NCI-H526 treated with DMSO at 0.1 percent for 48 hours (cell line): ENCODE data around the gene SNAPC2.
A peak's percentile ranks its signal among the peaks of the same experiment; 100 is the strongest.
"Not testable (repeated sequence)": the region's sequence is repeated elsewhere in the genome, so short reads cannot be mapped to it uniquely, and the experiment has no call there.

Experiments
- DNase-seq: peaks from one replicate; lab custom pipeline; 2025; lab: John Stamatoyannopoulos, UW

Gene SNAPC2

DNA sequence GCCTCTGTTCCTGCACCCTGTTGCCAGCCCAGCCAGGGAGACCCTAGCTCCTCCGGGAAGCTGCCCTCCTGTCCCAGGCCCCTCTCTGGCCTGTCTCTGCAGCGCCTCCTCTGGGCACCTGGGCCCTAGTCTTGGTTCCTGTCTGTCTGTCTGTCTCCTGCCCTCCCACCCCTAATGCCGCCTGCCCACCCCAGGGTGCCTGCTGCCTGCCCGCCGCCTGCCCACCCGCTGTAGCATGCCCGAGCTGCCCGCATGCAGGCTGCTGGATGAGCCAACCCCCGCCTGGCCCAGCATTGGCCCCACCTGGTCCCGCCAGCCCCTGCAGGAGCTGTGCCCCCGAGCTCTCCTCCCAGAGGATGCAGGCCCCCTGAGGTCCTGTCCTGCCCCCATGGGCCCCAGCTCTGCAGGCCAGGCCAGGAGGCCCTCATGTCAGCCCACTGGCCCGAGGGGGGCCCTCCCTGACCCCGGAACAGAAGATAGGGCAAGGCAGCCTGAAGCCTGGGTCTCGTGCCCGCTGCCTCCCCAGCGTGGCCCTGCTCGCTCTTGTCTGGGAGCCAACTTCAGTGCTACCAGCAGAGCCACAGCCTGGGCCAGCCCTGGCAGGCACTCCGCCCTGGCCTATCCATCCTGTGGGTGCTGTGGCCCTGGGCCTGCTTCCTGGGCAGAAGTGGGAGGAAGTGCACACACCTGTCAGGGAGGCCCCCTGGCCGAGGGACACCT lies 11.2 kb upstream of the SNAPC2 start:
- DNase-seq, result no peak

DNA sequence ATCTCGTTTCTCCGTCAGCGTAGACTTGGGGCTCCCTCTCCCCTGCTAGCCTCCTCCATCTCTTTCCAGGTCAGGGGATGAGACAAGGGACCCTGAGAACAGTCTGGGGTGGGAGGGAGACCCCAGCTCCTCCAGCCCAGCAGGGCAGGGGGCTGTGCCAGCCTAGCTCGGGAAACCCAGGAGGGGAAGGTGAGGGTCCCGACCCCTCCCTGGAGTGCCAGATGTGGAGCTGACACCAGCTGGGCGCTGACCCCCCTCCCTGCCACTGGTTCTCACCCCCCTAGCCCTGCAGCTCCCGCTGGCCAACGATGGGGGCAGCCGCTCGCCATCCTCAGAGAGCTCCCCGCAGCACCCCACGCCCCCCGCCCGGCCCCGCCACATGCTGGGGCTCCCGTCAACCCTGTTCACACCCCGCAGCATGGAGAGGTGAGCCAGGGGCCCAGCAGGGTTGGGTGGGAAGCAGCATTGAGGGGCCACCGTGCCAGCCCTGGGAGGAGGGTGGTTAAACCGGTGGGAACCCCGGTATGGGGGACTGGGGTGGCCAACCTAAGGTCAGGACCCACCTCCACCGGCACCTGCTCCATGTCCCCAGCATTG lies 10.6 kb upstream of the SNAPC2 start:
- DNase-seq, result no peak

DNA sequence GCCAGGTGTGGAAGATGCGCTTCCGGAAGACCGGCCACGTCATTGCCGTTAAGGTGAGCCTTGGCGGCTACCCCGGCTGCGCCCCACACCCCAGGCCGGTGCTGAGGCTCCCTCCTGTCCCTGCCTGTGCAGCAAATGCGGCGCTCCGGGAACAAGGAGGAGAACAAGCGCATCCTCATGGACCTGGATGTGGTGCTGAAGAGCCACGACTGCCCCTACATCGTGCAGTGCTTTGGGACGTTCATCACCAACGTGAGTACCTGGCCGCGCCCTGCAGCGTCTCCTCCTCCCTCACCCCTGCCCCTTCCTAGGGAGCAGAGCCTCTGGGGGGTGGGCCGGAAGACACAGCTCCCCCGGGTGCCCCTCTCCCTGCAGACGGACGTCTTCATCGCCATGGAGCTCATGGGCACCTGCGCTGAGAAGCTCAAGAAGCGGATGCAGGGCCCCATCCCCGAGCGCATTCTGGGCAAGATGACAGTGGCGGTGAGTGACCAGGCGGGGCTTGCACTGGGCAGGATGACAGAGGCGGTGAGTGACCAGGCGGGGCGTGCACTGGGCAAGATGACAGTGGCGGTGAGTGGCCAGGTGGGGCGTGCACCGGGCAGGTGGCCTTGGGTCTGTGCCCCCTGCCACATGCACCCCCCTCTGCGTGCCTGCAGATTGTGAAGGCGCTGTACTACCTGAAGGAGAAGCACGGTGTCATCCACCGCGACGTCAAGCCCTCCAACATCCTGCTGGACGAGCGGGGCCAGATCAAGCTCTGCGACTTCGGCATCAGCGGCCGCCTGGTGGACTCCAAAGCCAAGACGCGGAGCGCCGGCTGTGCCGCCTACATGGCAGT lies 9.6 kb upstream of the SNAPC2 start:
- DNase-seq, result no peak

DNA sequence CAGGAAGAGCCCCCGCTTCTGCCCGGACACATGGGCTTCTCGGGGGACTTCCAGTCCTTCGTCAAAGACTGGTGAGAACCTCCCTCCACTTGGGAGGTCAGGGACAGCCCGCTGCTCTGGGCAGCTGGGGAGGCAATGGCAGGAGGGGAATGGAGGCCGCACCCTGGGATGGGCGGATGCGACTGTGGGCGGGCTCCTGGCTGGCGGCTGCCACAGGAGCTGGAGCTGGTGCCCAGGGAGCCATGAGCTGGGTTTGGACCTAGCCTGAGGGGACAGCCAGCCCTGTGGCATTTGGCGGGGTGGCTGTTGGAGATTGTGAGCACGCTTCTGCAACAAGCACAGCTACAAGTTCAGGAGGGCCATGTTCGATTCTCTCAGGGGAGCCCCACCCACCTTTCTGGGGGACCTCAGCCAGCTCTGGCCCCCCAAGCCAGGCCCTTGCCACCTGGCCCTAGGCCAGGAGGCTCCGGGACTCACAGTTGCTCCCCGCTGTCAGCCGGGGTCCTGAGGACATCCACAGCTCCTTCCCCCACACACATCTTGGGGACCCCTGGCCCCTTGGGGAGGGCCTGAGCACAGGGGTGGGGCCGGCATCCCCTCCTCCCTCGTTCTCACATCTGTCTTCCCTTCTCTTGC lies 8.5 kb upstream of the SNAPC2 start:
- DNase-seq, result no peak

DNA sequence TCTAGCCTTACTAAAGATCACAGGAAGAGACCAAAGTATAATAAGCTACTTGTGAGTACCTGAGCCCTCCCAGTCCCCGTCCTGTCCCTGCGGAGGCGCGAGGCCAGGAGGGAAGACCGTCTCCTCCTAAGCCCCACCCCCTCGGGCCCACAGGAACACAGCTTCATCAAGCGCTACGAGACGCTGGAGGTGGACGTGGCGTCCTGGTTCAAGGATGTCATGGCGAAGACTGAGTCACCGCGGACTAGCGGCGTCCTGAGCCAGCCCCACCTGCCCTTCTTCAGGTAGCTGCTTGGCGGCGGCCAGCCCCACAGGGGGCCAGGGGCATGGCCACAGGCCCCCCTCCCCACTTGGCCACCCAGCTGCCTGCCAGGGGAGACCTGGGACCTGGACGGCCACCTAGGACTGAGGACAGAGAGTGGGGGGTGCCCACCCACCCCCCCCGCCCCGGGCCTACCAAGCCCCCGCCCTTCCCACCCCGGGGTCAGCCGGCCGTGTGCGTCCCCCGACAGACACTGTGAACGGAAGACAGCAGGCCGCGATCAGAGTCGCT lies 7.9 kb upstream of the SNAPC2 start:
- no peak for DNase-seq

DNA sequence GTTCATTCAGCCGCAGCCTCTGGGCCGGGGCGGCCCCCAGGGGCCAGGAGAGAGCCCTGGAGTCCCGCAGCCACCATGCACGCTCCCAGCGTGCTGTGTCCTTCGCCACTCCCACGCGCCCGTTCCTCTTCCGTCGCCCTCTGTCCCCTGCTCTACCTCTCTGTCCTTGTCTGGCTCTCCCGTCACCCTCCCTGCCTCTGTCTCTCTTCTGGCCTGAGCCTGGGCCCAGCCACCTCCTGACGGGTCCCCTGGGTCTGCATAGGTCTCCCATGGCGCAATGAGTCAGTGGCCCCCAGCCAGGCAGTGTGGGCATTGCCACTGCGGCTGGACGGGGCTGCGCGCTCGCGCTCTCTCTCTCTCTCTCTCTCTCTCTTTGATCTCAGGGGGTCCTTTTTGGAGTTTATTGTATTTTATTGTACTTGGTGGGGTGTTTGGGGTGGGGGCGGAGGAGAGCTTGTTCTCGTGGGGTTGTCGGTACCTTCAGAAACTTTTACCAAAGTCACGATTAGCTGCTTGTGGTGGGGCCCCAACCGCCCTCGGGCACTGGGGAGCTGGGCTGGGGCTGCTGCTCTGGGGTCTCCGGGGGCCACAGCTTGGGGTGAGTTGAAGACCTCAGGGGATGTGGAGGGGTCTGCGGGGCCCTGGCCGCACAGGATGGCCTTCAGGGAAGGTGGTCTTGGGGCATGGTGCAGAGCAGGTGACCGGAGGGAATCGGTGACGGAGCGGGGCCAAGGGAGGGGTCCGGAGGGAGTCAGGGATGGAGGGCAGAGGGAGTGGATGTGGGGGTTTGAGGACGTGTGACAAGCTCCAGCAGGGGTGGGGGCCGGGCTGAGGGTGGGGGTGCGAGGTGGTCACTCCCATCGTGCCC lies 7.2 kb upstream of the SNAPC2 start:
- DNase-seq, result no peak

DNA sequence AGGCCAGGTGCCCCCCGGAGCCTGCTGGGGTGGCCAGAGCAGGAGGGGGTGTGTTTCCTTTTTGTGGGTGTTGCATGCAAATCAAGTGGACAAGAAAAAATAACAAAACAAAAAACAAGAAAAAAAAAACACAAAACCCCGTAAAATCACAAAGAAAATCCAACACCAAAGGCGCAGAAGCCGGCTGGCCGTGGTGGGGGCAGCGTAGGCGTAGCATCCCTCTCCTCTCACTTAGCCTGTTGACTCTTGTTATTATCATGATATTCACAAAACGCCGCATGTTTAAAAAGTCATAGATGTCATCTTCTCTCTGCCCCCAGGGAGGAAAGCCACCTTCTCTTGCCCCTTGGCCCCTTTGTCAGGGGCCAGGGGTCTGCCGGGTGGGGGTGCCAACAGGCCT lies 6.5 kb upstream of the SNAPC2 start:
- DNase-seq, result no peak

DNA sequence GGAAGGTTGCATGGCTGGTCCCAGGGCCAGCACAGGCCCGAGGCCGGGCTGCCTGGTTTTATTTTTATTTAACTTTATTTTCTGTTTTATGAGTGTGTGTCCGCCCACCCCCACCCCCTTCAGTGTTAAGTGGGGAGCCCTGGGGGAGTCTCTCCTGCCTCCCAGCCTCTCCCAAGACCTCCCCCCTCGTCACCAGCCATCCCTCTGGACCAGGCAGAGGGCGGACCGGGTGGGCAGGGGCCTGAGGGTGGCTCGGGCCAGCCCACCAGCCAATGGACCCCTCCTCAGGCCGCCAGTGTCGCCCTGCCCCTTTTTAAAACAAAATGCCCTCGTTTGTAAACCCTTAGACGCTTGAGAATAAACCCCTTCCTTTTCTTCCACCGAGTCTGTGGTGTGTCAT lies 6.0 kb upstream of the SNAPC2 start:
- DNase-seq, result no peak

DNA sequence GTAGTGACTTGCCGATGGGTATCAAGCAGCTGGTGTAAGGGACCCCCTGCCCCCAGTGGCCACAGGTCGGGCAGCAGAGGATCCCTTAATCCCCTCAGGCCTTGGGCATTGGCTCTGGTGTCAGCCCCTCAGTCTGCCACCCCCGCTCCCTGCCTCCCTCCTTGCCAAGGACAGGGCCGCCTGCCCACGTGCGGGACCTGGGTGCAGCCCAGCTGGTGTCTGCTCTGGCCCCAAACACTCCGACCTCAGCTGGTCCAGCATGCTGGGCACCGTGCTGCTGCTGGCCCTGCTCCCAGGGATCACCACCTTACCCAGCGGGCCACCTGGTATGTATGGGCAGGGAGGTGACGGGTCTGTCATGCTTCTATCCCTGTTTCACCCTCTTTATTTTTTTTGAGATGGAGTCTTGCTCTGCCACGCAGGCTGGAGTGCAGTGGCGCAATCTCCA lies 5.5 kb upstream of the SNAPC2 start, which contains the start of gene TGFBR3L:
TGFBR3L (plus strand) TSS at position 233 of the 448 bp plus-strand sequence.
- DNase-seq, result no peak

DNA sequence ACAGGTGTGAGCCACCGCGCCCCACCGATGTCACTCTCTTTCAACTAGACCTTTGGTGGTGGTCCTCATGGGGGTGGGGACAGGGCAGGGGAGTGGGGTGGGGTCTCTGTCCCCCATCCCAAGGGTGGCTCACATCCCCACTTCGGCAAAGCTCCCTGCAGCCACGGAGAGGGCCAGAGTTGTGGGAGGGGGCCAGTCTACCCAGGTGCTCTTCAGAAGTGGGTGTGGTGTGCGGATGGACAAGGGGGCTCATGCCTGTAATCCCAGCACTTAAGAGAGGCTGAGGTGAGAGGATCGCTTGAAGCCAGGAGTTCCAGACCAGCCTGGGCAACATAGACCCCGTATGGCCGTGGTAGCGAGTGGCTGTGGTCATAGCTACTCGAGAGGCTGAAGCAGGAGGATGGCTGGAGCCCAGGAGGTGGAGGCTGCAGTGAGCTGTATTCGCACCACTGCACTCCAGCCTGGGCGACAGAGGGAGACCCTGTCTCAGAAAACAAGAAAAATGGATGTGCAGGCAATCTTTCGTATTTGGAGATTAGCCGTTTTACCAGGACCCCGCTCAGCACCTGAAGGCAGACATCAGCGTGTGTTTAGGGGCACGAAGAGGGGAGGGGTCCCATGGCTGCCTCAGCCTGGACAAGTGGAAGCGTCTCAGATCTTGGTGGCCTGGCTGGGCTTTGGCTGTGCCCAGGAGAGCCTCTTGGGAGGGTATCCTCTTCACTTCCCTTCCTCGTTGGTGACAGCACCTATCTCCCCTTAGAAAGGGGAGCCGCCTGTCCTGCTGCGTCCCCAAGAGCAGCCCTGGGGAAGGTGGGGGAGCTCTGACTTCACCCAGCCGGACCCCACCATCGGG lies 4.7 kb upstream of the SNAPC2 start:
- no peak for DNase-seq

DNA sequence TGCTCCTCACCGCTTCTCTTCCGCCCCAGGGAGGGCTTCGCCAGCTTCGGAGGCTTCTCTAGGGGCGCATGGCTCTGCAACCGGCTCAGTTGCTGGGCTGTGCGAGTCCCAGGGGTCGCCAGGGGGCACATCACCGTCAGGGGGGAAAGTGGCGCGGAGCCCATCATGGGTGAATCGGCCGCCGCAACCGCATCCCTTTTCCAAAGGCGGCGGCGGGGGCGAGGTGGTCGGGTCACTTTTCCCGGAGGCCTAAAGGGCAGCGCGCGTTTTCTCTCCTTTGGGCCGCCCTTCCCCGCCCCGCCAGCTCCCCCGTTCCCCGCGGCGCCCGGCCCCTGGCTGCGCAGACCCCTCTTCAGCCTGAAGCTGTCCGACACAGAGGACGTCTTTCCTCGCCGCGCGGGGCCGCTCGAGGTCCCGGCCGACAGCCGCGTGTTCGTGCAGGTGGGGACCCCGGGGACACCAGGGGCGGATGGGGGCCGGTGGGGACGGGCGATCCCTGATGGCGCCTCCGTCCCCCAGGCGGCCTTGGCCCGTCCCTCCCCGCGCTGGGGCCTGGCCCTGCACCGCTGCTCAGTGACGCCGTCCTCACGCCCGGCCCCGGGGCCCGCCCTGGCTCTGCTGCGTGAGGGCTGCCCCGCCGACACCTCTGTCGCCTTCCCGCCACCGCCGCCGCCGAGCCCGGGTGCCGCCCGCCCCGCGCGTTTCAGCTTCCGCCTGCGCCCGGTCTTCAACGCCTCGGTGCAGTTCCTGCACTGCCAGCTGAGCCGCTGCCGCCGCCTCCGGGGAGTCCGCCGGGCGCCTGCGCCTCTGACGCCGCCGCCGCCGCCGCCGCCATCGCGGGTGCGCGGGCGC lies 3.8 kb upstream of the SNAPC2 start:
- DNase-seq, result no peak

DNA sequence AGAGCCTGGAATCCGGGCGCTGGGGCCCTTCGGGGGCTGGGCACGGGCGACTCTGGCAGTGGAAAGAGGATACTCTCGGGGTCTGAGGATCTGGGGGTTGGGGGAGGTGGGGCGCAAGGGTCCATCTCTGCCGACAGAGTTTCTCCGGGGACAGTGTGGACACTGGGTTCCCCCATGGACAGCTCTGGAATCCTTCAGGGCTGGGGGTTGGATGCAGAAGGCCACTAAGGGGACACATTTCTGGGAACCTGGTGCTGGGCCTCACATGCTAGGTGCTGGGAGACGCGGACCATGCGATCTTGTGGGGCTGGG lies 3.2 kb upstream of the SNAPC2 start:
- no peak for DNase-seq

DNA sequence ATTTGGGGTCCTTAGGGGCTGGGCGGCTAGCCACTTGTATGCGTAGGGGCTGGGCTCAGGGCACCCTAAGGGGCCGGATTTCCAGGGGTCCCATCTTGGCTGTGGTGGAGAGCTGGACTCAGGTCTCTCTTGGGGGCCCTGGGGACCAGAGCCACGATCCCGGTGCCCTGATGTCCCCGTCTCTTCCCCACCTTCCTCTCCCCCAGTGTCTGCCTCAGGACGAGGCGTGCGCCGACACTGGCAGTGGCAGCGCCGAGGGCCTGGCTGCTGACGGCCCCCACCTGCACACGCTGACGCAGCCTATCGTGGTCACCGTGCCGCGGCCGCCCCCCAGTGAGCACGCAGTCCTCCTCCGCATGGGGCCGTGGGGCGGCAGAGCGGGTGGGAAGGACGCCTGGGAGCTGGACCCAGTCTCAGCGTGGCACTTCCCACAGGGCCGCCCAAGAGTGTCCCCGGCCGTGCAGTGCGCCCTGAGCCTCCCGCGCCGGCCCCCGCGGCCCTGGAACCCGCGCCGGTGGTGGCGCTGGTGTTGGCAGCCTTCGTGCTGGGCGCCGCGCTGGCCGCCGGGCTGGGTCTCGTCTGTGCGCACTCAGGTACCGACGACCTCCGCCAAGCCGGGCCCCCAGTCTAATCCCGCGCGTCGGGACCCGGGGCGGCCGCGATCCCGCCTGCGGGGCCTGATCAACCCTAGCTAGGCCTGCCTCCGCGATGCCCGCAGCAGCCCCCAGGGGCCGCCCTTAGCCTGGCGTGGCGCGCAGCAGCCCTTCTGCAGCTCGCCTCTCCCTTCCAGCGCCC lies 2.7 kb upstream of the SNAPC2 start:
- DNase-seq, result peak; percentile 20

DNA sequence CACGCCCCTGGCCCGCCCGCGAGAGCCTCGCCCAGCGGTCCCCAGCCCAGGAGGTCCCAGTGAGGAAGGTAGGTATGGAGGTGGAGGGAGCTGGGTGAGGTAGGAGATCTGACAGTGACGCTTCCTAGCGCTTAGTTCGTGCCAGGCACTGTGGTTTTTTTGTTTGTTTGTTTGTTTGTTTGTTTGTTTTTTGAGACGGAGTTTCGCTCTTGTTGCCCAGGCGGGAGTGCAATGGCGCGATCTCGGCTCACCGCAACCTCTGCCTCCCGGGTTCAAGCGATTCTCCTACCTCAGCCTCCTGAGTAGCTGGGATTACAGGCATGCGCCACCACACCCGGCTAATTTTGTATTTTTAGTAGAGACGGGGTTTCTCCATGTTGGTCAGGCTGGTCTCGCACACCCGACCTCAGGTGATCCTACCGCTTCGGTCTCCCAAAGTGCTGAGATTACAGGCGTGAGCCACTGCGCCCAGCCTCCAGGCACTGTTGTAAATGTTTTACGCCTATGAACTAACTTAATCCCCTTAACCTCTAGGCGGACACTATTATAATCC lies 2.0 kb upstream of the SNAPC2 start:
- not testable (repeated sequence) for DNase-seq

DNA sequence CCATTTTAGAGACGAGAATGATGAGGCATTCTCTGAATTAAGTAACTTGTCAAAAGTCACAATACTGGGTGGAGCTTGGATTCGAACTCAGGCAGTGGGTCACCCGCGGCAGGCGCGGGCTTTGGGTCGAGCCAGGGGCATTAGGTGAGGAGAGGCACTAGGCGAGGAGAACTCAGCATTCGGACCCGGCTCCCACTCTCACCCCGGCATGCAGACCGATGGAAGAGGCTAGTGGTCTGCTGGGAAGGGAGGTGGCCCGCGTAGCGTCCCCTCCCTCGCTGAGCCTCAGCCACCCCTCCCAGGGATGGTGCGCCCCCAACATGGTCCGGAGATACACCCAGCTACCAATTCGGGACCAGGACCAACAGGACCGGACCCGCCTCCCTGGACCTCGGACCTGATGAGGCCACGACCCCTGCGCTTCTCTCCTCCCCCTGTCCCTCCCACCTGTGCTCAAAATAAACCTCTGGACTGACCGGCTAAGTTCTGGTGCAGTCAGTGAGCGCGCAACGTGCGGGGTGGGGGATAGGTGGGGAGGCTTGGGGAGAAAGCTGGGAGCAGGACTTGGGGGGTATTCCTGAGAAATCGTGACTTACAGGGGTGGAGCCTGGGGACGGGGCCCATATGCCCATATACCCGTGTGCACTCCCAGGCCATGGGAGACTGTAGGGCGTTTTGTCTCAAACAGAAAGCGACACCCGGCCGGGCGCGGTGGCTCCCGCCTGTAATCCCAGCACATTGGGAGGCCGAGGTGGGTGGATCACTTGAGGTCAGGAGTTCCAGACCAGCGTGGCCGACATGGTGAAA lies 1.3 kb upstream of the SNAPC2 start:
- no peak for DNase-seq

DNA sequence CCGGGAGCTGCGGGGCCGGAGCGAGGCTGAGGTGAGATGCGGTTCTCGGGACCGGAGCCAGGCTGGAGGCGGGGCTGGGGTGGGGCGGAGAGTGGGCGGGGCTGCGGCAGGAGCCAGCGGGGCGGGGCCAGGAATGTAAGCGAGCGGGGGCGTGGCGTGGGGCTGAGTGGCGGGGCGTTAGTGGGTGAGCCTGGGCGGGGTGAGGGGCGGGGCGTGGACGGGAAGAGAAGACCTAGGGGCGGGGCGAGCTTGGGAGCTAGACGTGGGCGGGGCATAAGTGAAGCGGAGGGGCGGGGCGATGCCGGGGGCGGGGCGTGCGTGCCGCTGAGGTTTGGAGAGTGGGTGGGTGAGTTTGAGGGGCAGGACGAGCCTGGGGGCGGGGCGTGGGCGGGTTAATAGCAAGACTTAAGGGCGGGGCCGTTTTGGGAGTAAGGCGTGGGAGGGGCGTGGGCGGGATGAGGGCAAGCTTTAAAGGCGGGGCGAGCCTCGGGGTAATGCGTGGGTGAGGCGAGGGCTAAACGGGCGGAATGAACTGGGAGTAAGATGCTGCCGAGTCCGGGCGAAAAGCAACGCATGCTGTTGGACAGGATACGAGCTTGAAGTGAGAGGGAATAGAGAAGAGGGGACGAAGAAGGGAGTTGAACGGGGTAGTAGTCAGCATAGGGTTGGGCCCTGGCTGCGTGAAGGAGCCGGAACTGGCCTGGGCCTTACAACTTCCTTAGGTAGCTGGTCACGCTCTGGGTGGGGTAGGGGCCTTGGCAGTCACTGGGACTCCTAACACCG lies 572 bp downstream of the SNAPC2 start:
- DNase-seq, result peak; percentile 72
